Measurements from ENCODE around the gene EIF4B.

The EIF4B gene, protein sequence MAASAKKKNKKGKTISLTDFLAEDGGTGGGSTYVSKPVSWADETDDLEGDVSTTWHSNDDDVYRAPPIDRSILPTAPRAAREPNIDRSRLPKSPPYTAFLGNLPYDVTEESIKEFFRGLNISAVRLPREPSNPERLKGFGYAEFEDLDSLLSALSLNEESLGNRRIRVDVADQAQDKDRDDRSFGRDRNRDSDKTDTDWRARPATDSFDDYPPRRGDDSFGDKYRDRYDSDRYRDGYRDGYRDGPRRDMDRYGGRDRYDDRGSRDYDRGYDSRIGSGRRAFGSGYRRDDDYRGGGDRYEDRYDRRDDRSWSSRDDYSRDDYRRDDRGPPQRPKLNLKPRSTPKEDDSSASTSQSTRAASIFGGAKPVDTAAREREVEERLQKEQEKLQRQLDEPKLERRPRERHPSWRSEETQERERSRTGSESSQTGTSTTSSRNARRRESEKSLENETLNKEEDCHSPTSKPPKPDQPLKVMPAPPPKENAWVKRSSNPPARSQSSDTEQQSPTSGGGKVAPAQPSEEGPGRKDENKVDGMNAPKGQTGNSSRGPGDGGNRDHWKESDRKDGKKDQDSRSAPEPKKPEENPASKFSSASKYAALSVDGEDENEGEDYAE

GRCh38 chr12:53005986-53006809 is at the start of gene EIF4B:
Gene EIF4B (plus strand): TSS chr12:53006456. CDS start chr12:53006484, 28 bp downstream.
- peak within 1 kb of the TSS; percentile 92 for H3K27ac ChIP-seq
- TF ChIP-seq, protein P1, sequence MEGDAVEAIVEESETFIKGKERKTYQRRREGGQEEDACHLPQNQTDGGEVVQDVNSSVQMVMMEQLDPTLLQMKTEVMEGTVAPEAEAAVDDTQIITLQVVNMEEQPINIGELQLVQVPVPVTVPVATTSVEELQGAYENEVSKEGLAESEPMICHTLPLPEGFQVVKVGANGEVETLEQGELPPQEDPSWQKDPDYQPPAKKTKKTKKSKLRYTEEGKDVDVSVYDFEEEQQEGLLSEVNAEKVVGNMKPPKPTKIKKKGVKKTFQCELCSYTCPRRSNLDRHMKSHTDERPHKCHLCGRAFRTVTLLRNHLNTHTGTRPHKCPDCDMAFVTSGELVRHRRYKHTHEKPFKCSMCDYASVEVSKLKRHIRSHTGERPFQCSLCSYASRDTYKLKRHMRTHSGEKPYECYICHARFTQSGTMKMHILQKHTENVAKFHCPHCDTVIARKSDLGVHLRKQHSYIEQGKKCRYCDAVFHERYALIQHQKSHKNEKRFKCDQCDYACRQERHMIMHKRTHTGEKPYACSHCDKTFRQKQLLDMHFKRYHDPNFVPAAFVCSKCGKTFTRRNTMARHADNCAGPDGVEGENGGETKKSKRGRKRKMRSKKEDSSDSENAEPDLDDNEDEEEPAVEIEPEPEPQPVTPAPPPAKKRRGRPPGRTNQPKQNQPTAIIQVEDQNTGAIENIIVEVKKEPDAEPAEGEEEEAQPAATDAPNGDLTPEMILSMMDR (conservative IDR thresholded peaks at IDR 0.05; ENCODE audit: low read depth), result no peak
- ChIA-PET POLR2A (ENCODE audit: low non-redundant PET) (interaction anchor here (0.6 to 0.8 kb wide), 4 partner anchors 36 to 859 kb away, joined by 3 to 4 read pairs (median 4); no protein-coding TSS in a partner anchor), CTCF (interaction anchor here (0.6 to 0.7 kb wide), 2 partner anchors 55 to 315 kb away, joined by 3 read pairs; partner anchors contain the start of gene AAAS)
- peak; percentile 97 for DNase-seq (ENCODE audit: low spot score)

DNA sequence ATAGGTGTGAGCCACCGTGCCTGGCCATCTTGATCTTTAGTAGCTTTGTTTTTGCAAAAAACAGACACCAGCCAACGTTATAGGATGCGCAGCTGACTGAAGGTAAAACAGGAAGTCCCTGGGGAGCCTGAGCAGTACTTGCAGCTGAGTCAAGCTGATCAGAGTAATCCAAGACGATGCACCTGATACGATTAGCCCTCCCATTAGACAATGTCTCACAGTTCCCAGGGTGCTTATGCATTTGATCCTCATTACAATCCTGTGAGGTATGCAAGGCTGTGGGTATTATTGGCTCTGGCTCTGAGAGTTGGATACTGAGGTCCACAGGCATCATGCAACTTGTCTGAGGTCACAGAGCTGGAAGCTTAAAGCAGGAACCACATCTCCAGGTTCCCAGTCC is 49.3 kb upstream of the EIF4B start:
- ChIA-PET CTCF (interaction anchor here (0.7 to 1.2 kb wide), 3 partner anchors 24 to 77 kb away, joined by 3 to 6 read pairs (median 4); partner anchors contain the start of gene KRT8), POLR2A (ENCODE audit: low non-redundant PET) (no interaction called here)
- H3K27ac ChIP-seq, result 0 out of 2 replicates have a peak overlapping the region, but pooled peaks have one; percentile 1
- DNase-seq (ENCODE audit: low spot score), result no peak
- TF ChIP-seq, protein P1 (conservative IDR thresholded peaks at IDR 0.05; ENCODE audit: low read depth), result no peak

GRCh38 chr12:52964556-52965336 is 41.5 kb upstream of the EIF4B start:
- TF ChIP-seq, protein P1 (conservative IDR thresholded peaks at IDR 0.05; ENCODE audit: low read depth), result no peak
- H3K27ac ChIP-seq, result peak overlapping the region; percentile 39; the same call in 1 of the 2 replicates
- no peak for DNase-seq (ENCODE audit: low spot score)
- CTCF ChIA-PET, result interaction anchor here (1.0 to 1.2 kb wide), 2 partner anchors 15 to 16 kb away, joined by 3 to 5 read pairs; no protein-coding TSS in a partner anchor
- POLR2A ChIA-PET (ENCODE audit: low non-redundant PET), result no interaction called here

DNA sequence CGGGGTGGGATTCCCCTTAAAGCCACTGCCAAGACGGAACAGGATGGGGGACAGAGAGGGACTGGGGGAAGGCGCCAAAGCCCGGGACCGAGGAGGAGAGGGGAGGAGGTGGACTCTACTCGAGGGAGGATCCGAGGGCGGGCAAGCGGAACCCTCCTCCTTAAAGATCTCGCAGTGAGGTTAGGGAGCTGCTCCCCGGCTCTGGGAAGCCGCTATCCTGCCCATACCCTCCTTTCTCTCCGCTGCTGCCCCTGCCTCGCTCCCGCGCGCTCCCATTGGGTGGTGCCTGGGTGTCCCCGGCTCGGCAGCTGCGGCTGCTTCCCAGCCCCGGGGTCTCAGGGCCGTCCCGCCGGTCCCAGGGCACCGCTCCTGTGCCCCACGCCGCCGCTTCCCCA is 40.9 kb upstream of the EIF4B start:
- H3K27ac ChIP-seq, result peak overlapping the region; percentile 39; the same call in 1 of the 2 replicates
- no peak for DNase-seq (ENCODE audit: low spot score)
- ChIA-PET CTCF (interaction anchor here (1.0 to 1.2 kb wide), 2 partner anchors 15 to 16 kb away, joined by 3 to 5 read pairs; no protein-coding TSS in a partner anchor), POLR2A (ENCODE audit: low non-redundant PET) (no interaction called here)
- TF ChIP-seq, protein P1 (conservative IDR thresholded peaks at IDR 0.05; ENCODE audit: low read depth), result no peak

DNA sequence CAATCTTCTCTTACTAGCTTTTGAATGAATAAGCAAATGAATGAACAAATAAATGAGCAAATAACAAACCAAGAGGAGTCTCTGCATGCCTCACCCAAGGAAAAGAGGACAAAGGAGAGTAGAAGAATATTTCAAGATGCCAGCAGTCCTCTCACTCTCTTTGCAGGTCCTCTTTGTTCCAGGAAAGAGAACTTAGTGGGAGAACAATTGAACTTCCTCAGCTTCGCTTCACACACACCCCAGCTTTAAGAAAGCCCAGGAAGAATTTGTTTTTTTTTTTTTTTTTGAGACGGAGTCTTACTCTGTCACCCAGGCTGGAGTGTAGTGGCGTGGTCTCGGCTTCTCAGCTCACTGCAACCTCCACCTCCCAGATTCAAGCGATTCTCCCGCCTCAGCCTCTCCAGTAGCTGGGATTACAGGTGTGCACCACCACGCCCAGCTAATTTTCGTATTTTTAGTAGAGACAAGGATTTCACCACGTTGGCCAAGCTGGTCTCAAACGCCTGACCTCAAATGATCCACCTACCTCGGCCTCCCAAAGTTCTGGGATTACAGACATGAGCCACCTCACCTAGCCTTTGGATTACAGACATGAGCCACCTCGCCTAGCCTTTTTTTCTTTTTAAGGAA is 37.0 kb upstream of the EIF4B start:
- CTCF ChIA-PET, result interaction anchor here (0.6 to 0.8 kb wide), 2 partner anchors 84 to 918 kb away, joined by 3 to 4 read pairs; partner anchors contain the start of gene NR4A1
- peak overlapping the region; percentile 96 for H3K27ac ChIP-seq
- TF ChIP-seq, protein P1 (conservative IDR thresholded peaks at IDR 0.05; ENCODE audit: low read depth), result no peak
- POLR2A ChIA-PET (ENCODE audit: low non-redundant PET), result no interaction called here
- no peak for DNase-seq (ENCODE audit: low spot score)

All from RWPE1 (cell line).